Ureter (tissue), 1 donor: ENCODE data around the gene CCDC107. TPM values are rescaled to one million over a fixed set of nuclear protein-coding genes. Genes with fewer than 3 reads are reported as not detected.
A peak's percentile ranks its signal among the peaks of the same experiment; 100 is the strongest.
"Not testable (repeated sequence)": the region's sequence is repeated elsewhere in the genome, so short reads cannot be mapped to it uniquely, and the experiment has no call there.

Experiments used
- DNase-seq: peaks from one replicate; pipeline ENCODE4 v3.0.0-alpha.2; 2020; ENCODE audit warnings: low spot score
- total RNA-seq: library from RNA; stranded (reverse); gene quantifications from one replicate; pipeline ENCODE4 v1.2.4, GENCODE V29; 2023
- donor health status: DM: yes; HTN: yes; CAD: no.

Gene CCDC107, protein sequence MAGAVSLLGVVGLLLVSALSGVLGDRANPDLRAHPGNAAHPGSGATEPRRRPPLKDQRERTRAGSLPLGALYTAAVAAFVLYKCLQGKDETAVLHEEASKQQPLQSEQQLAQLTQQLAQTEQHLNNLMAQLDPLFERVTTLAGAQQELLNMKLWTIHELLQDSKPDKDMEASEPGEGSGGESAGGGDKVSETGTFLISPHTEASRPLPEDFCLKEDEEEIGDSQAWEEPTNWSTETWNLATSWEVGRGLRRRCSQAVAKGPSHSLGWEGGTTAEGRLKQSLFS
- 22.4 TPM for total RNA-seq

DNA sequence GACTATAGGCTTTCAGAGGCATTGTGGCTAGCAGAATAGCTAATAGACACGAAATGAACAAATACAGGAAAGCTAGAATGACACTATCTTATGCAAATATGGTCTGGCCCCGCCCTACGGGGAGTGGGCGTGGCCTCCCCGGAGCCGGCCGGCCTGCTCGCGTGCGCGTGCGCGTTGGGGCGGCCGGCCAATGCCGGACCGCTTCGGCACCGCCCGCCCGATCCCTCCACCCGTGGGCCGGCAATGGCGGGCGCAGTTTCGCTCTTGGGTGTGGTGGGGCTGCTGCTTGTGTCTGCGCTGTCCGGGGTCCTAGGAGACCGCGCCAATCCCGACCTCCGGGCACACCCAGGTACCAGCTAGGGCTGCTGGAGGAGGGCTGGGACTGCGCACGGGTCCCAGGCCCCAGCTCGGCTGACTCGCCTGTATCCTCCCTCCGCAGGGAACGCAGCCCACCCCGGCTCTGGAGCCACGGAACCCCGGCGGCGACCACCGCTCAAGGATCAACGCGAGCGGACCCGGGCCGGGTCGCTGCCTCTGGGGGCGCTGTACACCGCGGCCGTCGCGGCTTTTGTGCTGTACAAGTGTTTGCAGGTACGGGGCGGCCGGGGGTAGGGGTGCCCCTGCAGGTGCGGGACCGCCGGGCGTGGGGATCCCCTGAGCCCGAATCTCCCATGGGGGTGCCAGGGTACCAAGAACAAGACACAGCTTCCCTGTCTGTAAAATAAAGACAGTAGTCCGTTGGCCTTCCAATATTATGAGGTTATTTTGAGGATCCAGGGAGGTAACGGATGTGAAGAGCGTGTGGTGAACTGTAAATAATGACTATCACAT is at the start of gene CCDC107:
Gene CCDC107, plus strand, starts transcription at position 156 of the 831 bp plus-strand sequence. Its CDS starts 88 bp downstream, at position 244.
- peak; percentile 84 for DNase-seq

DNA sequence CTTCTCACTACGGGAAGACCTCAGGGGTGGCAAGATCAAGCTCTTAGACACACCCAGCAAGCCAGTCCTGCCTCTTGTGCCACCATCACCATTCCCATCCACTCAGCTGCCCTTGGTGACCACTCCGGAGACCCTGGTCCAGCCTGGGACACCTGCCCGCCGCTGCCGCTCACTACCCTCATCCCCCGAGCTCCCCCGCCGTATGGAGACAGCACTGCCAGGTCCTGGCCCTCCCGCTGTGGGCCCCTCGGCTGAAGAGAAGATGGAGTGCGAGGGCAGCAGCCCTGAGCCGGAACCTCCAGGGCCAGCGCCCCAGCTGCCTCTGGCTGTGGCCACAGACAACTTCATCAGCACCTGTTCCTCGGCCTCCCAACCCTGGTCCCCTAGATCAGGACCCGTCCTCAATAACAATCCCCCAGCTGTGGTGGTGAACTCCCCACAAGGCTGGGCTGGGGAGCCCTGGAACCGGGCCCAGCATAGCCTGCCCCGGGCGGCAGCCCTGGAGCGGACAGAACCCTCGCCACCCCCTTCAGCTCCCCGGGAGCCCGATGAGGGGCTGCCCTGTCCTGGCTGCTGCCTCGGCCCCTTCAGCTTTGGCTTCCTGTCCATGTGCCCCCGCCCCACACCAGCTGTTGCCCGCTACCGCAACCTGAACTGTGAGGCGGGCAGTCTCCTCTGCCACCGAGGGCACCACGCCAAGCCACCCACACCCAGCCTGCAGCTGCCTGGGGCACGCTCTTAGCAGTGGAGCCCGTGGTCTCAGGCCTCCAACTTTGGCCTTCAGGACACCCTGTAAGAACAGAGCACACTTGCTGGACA is 48.9 kb upstream of the CCDC107 start:
- DNase-seq, result peak; percentile 45

DNA sequence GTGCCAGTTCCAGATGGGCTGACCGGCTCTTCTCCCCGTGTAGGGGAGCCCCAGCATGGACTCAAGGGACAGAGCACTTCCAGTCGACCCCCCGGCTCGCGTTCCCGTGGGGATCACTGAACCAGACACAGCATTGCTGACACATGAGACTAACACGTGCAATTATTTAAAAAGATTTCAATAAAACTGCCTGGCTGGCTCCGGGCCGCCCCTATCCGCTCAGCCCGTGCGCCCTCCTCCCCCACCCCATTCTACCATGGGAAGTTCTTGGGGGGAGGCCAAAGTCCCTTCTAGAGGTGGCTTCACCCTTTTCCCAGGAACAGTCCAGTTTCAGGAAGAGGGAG is 48.3 kb upstream of the CCDC107 start:
- no peak for DNase-seq

DNA sequence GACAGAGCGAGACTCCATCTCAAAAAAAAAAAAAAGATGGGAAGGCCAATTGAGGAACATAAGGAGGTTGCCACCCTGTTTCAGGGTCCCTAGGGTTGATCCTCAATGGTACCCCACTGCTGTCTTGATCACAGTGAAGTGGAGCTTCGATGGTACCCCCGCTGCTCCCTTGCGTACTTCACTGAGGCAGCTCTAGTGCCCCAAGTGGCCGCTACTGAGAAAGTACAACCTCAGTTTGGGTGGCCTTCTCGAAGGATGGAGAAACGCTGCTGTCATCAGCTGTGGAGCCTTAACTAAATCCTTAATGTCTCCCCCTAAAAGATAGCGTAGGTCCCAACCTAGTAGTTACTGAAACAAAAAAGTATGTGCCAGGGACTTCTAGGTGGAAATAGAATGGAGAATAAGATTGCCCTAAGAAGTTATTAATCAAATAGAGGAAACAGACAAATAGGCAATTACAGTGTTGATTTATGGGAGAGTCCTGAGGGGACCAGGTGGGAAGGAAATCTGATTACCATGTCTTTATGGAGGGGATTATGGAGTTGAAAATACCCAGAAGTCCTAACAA is 46.8 kb upstream of the CCDC107 start:
- peak; percentile 53 for DNase-seq

DNA sequence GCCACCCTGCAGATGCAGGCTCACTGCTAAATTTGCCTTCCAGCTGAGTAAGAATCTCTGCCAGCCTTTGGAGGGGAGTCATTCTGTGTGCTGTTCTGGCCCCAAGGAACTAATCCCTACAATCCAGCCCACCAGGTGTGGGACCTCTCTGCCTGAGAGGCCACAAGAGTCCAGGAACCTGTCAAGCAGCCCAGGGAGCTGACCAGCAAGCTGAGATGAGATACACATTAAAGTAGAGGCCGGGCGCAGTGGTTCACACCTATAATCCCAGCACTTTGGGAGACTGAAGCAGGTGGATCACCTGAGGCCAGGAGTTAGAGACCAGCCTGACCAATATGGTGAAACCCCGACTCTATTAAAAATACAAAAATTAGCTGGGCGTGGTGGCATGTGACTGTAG is 46.0 kb upstream of the CCDC107 start:
- not testable (repeated sequence) for DNase-seq

DNA sequence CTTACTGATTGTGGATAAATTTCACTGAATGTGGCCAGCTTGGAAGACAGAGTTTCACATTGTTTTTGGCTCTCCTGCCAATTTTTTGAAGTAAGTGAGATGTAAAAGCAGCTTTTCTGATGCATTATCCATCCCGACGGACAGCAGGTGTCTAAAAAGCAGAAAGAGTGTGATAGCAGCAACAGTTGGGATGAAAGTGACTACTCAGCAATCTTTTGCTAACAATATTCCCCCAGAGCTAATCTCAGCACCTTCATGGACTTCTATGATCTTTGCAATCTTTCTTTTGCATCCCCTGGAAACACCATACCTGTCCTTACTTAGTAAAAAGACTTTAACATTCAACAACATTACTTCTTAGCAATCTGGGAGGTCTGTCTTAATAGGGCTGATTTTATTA is 45.2 kb upstream of the CCDC107 start:
- DNase-seq, result no peak

DNA sequence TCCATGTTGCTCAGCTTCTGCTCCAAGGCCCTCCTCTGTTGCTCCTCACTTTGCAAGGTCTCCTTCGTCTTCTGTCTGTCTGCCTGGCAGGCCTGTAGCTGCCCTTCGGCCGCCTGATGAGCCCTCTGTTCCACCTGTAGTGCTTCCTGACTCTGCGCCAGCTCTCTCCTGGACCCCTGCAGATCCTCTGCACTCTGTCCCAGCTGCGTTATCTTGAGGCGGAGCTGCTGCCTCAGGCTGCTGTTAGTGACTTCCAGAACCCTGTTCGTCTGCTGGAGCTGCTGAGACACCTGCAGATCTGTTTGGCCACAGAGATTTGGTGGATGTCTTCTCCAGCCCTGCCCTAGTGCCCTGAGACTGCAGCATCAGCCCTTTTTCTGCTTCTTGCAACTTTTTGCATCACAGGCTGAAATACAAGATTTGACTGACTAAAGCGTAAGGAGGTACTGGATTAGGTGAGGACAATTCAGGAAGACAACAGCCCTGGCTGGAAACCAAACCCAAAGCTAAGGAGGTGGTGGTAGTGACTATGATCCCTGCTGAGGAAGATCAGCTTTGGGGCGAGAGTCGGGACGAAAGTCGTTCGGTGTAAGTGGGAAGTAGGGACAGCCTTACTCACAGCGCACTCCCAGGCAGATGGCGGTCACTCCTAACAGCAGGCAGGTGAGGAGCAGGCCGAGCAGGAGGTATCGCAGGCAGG is 42.0 kb upstream of the CCDC107 start:
- no peak for DNase-seq

DNA sequence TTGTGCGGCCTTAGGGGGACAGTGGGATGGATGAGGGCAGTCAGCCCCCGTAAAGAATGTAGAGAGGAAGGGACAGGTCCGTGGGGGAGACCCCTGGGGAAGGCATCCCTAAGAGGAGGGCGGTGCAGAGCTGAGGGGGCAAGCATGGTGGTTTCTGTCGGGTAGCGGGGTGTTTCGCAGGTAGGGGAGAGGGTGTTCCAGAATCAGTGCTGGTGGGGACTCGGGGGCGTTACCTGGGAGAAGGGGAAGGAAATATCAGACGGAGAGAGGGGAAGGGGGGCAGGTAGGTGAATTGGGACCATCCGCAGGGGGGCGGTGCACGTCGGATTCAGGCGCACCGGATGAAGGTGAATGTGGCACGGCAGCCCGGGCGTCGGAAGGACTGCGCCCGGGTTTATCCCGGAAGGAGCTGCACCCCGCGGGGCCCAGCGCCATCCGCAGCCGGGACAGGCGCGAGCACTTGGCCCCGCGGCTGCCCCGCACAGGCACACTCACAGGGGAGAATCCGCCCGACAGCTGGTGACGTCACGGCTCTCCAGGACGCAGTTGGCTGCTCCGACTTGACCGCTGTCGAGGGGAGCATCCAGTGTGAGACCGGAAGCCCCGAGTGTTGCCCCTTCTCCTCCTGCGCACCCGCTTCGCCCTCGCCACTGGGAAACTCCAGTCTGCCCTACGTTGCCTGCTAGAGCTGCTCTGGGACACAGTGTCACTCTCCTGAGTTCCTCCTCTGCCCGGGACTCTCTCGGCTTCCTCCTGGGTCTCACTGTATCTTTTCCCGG is 41.2 kb upstream of the CCDC107 start:
- peak; percentile 71 for DNase-seq

DNA sequence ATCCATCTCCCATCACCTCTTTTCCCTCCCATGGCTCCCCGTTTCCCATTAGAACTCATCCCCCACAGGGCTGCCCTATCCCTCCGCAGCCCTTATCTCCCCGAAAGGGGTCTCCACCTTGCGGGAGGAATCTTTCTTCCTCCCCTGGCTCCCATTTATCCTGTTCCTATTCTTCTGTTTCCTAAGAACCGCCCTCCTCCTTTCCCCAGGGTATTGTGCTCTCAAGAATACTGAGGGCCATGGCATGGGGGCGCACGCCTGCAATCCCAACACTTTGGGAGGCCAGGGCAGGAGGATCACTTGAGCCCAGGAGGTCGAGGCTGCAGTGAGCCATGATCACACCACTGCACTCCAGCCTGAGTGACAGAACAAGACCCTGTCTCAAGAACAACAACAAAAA is 40.5 kb upstream of the CCDC107 start:
- DNase-seq, result no peak

DNA sequence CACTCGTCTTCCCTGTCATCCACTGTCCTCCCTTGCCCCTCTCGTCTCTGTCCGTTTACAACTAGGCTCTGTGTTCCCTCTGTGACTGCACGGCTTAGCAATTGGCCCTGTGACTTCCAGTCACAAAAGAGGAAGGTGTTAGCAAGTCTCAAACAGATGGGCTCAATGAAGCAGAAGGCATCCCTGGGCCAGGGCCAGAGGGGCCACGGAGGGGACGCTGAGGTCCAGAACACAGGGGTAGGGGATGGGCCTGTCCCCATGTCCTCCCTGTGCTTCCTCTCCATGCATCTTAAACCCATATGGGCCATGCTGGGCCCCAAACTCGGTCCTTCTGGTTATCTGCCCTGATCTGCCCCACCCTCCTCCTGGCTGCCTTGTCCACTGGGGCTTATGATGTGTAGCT is 39.8 kb upstream of the CCDC107 start, which contains the start of gene CD72:
Gene CD72, minus strand, starts transcription at position 89 of the 403 bp plus-strand sequence. CDS start 110 bp downstream, outside the sequence.
- no peak for DNase-seq

DNA sequence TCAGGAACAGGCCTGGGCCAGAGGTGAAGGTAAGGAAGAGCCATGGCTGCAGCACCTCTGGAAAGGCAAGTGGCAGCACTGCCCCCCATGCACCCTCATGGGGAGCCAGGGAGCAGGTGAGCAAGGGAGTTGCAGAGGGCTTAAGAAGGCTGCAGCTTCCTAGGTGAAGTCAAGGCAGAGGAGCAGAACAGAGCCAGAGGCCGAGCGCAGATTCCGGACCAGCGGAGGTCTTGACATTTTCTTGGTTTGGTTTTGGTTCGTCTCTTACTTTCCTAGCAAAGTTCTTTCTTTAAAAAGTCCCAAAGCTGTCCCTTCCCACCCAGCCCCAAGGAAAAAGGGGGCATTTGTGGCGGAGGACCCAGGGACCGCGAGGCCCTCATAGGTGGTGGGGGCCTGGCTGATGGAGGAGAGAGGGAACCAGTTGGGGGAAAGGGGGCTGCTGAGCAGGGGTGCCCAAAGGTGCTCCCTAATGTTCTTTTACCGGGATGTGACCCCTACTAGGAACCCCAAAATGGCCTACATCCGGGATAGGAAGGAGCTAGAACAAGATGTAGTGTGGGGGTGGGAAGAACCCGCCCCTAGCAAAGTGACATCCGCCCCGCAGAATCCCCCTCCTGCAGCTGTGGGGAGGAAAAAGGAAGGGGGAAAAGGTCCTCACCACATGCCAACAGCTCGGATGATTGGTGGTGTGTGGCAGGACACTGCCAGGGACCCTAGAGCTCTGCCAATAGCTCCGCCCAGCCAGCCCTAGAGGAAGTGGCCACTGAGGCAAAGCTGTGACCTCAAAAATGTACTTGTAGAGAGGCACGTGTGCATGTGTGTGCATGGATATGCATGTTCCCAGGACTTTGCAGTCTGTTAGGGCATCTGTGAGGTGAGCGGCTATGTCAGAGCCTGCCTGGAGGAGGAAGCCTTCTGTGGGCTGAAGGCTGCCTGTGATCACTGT is 39.0 kb upstream of the CCDC107 start:
- no peak for DNase-seq

DNA sequence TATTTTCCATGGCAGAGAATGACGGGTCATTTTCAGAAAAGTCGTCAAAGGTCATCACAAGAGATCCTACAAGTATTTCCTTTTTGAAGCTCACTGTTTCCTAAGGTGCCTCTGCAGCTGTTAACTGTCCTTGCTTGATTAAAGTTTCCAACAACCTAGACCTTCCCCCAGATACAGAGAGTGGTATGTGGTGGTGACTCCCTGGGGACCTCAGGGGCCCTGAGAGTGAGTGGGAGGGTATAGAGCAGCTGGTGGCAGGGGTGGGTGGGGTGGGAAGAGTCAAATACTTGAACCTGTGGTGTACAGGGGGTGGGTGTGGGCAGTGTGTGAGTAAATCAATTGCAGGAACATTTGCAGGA is 38.3 kb upstream of the CCDC107 start:
- no peak for DNase-seq

DNA sequence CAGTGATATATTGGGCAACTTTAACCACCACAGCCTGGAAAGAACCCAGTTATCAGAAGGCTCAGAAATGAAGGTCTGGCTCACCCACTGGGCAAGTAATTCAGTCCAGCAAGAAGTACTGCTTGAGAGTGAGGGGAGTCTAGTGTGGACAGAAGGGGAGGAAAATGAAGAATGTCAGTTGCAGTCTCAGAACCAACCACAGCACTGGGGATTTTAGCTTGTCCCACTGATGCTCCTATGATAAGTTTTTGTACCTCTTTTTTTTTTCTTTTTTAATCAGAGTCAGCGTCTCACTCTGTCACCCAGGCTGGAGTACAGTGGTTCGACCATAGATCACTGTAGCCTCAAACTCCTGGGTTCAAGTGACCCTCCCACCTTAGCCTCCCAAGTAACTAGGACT is 30.5 kb upstream of the CCDC107 start:
- DNase-seq, result no peak

DNA sequence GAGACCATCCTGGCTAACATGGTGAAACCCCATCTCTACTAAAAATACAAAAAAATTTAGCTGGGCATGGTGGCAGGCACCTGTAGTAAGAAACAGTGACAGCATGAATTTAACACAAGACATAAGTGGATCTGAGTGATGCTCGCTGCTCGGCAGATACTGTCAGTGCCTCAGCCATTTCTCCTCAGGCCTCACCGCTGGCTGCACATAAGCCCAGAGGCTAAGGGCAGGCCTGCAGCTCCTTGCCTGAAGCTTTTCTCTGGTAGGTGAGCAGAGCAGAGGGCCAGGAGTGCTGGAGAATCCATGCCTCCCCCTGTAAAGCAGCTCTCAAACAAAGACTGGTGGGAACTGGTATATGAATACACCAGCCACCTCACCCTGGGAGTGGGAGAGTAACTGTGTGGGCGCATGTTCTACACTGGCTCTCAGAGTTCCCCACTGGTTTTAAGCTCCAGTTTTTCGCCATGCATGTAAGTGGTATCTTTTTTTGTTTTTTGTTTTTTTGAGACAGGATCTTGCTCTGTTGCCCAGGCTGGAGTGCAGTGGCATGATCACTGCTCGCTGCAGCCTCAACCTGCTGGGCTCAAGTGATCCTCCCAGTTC is 29.6 kb upstream of the CCDC107 start:
- no peak for DNase-seq

DNA sequence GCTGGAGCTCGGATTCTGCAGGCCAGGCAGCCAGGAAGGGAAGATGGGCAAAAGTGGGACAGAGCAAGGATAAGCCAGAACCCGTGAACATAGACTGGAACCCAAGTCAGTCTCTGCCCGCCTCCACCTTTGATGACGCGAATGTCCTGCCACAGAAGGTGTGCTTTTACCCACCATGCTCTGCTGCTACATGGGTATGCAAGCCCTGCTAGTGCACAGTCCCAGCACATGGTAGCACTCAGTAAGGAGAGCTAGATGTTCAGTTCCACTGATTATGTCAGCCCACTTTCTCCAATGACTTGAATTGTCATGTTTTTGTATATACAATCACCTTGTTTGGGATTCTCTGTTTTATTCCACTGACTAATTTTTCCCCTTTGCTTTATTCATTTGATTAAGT is 28.5 kb upstream of the CCDC107 start:
- DNase-seq, result no peak

DNA sequence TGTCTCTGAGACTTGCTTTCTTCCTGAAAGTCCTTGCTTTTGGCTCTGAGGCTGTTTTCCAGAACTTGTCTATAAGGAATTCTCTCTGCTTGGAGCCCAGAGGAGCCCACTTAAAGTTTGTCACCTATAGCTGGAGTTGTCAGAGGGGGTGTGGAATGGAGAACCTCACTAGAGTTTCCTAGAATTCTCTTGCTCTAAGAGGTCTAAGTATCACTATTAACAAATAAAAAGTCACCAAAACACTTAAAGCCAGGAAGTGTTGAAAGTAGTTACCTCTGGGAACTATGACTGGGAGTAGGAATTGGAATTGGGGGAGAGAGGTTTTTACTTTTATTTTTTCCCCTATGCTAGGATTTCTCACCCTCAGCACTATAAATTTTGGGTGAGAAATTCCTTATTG is 22.4 kb upstream of the CCDC107 start:
- DNase-seq, result no peak

DNA sequence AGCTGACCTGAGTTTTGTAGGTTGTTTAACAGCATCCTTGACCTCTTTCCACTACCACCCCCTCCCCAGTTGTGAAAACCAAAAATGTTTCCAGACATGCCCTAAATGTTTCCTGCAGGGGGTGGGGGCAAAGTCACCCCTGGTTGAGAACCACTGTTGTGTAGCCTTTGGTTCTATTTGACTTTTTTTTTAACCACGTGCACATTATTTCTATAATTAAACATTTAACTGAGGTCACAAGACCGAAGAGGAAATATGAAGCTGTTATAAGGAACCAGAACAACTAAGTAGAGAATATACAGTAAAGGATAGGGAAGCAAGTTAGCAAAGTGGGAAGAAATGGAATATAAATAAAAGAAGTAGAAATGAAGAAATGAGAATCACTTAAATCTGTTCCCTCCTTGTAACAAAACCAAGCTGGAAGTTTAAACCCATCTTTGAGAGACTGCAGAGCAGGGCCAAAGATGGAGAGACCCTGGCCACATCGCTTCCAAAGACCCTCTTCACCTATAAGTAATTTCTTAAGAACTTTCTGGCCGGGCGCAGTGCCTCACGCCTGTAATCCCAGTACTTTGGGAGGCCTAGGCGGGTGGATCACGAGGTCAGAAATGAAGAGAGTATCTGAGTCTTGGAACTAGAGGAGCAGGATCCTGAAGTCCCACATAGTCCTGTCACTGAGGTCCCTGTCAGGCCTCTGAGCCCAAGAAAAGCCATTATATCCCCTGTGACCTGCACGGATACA is 21.8 kb upstream of the CCDC107 start:
- no peak for DNase-seq

DNA sequence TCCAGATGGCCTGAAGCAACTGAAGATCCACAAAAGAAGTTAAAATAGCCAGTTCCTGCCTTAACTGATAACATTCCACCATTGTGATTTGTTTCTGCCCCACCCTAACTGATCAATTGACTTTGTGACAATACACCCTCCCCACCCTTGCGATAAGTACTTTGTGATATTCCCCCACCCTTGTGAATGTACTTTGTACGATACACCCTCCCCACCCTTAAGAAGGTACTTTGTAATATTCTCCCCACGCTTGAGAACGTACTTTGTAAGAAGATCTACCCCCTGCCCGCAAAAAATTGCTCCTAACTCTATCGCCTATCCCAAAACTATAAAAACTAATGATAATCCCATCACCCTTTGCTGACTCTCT is 21.2 kb upstream of the CCDC107 start:
- DNase-seq, result not testable (repeated sequence)
